GM12892 (cell line): Measurements from ENCODE around the gene OR10D3.

Source experiments
- DNase-seq: peaks from one replicate; pipeline ENCODE4 v3.0.0; 2011; ENCODE audit not compliant: insufficient read length
- FAIRE-seq: peaks from 2 replicates; lab custom pipeline; 2011; peaks lifted over from hg19 to GRCh38; lab: Jason Lieb, UNC
- POLR2A ChIP-seq: IDR thresholded peaks from 2 replicates; pipeline ENCODE4 v1.6.1; 2011; ENCODE audit warnings: low read depth, low read length, control low read depth
- POLR2AphosphoS5 ChIP-seq: IDR thresholded peaks from 2 replicates; pipeline ENCODE4 v1.6.1; 2011; ENCODE audit warnings: low read depth, low read length, control low read depth
- TAF1 ChIP-seq: IDR thresholded peaks from 2 replicates; pipeline ENCODE4 v1.6.1; 2011; ENCODE audit warnings: low read depth, mild to moderate bottlenecking, control low read depth, low read length, borderline replicate concordance

The OR10D3 gene

DNA sequence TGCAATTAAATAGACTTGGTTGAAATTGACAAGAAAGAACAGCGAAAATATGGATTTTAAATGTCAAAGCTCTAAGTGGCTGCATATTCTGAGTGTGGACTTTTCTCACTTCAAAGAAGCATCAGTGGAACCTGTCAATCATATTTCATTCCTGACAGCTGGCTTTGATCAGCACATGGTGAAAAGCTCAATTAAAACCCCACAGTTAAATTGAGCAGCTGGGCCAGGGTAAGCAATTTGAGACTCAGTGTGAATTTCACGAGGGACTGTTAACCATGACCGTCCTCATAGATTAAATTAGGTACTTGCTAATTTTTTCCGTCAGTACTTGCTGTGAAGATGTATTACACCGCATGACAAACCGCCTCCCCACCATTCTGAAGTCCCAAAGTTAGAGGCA, 11.0 kb upstream of the OR10D3 start:
- FAIRE-seq (no peak), DNase-seq (no peak)
- TF ChIP-seq TAF1 (no peak), POLR2A (no peak), POLR2AphosphoS5 (no peak)

DNA sequence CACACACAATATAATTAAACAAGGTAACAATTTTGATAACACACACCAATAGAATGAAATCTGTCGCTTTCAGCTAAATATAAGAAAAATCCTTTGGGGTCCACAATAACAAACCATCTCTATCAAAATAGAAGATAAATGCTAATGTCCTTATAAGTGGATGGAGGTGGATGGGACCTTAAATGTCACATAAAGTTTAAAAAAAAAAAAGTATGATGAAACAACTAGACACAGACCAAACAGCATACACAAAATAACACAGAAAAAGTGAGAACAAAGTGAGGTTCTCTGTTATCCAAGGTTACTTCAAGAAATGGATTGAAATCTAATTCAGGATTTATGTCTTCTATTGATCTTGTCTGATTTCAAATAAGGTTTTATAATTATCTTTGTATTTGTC, 10.5 kb upstream of the OR10D3 start:
- DNase-seq: no peak
- TF ChIP-seq TAF1 (no peak), POLR2A (no peak), POLR2AphosphoS5 (no peak)
- FAIRE-seq: no peak

- DNase-seq: no peak
- peak; percentile 33 for FAIRE-seq
- no peak for TF ChIP-seq POLR2AphosphoS5
- TF ChIP-seq POLR2A: no peak
- no peak for TF ChIP-seq TAF1
Observed at GRCh38 chr11:124174001-124174583, 9.1 kb upstream of the OR10D3 start.

DNA sequence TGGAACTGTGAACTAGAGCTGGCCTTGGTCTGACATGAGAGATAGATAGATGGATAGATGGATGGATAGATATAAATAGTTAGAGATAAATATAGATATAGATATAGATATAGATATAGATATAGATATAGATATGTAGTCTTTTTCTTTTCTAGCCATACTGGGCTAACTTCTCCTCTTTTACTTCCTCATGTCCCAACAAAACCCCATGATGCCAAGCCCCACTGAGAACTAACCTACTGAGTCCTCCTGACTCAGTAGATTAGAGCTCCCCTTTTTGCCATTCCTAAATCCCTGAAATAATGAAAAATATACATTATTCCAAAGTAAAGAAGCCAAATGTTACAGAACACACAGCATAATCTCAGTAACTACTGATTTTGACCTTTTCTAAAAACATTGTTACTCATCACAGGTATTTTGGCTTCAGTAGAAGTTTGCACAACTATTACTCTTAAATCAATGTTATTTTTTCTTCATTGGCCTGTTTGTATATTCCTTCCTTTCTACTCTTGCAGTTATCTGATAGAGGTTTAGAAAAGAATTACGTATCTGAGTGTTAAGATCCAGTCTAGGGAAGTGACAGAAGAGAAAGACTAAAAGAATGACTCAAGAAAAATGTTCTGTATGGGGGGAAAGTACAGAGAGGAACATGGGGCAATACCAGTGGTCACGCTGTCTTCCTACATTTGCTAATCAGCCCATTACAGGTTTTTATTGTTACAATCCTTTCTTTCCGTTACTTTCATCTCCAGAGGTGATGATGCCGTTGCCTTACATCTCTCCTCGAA, 6.0 kb upstream of the OR10D3 start:
- TF ChIP-seq POLR2AphosphoS5: no peak
- no peak for TF ChIP-seq TAF1
- no peak for TF ChIP-seq POLR2A
- FAIRE-seq: no peak
- no peak for DNase-seq

GRCh38 chr11:124179310-124179709, 3.8 kb upstream of the OR10D3 start:
- DNase-seq (no peak), FAIRE-seq (no peak)
- TF ChIP-seq POLR2A (no peak), TAF1 (no peak), POLR2AphosphoS5 (no peak)

- TF ChIP-seq POLR2AphosphoS5 (no peak), TAF1 (no peak), POLR2A (no peak)
- DNase-seq (no peak), FAIRE-seq (no peak)
Observed at GRCh38 chr11:124190298-124191139, 7.4 kb downstream of the OR10D3 start.

DNA sequence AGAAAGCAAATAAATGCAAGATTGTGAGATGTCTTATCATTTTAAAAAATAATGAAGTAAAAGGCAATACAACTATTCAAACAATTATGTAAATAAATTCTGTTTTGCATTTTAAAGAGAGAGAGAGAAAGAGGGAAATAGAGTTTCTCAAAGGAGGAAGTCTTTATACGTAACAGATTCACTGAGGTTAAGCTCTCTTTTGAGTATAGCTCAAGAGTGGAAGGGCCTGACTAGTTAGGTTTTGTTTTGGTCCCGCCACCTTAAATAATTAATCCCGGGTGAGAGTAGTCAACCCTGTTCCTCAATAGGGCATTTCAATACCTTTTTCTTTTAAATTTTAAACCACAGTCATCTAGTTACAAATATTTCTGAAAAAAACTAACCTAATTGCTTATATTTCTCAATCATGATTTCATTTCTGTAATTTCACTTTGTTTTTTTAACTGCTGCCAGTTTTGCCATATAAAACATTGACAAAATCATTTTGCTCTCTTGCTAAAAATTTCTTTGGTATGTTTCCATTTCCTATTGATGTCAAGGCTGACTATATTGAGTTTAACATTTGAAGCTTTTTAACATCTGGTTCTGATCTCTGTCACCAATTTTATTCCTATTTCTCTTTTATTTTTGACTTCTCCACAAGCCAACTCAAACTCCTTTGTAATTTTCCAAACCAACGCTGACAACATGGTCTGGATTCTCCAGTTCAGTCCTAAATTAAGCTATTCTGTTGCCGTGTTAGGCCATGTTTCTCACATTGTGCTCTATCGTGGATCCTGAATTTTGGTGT, 10.3 kb downstream of the OR10D3 start:
- DNase-seq (no peak), FAIRE-seq (no peak)
- TF ChIP-seq POLR2AphosphoS5: no peak
- TF ChIP-seq POLR2A: no peak
- TF ChIP-seq TAF1: no peak

DNA sequence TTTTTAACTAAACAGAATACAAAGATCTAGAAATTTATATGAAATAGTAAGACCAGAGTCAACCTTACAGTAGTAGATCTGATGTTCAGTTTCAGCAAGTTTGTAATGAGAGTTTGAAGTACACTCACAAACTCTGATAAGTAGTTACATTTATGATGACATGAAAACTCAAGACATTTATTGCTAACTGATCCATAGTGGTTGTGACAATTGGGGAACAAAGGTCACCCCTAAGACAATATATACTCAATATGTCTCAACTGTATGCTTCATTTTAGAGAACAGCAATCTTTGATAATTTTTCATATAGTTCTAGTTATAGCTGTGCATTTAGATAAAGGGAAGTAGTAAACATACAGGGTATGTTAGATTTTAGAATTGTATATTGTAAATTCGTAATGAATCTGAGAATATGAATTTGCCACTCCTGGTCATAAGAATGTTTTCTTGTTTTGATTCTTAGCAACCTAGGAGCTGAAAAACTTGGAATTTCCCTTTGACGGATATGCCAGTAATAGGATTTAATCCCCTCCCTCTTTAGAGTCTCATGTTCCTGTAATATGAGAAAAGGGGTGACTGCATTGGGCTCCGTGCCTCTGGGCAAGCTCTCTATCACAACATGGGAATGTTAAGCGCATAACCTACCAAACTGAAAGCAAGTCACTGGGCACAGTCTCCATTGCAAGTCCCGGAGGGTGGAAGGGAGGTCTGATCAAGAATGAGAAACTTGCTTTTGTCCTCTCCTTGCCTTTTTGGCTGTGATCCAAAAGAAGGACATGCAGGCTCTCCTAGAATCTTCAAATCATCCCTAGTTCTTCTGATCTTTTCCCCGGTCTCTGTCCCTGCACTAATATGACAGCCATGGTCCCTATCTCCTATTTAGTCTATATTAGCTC, 11.4 kb downstream of the OR10D3 start:
- FAIRE-seq (no peak), DNase-seq (no peak)
- TF ChIP-seq TAF1: no peak
- no peak for TF ChIP-seq POLR2A
- TF ChIP-seq POLR2AphosphoS5: no peak

- TF ChIP-seq POLR2AphosphoS5: no peak
- TF ChIP-seq POLR2A: no peak
- TF ChIP-seq TAF1: no peak
- FAIRE-seq: peak; percentile 94
- no peak for DNase-seq
Observed at GRCh38 chr11:124195189-124195734, 12.1 kb downstream of the OR10D3 start.

- TF ChIP-seq POLR2AphosphoS5: no peak
- DNase-seq: no peak
Observed at GRCh38 chr11:124197999-124198398, 14.9 kb downstream of the OR10D3 start.

DNA sequence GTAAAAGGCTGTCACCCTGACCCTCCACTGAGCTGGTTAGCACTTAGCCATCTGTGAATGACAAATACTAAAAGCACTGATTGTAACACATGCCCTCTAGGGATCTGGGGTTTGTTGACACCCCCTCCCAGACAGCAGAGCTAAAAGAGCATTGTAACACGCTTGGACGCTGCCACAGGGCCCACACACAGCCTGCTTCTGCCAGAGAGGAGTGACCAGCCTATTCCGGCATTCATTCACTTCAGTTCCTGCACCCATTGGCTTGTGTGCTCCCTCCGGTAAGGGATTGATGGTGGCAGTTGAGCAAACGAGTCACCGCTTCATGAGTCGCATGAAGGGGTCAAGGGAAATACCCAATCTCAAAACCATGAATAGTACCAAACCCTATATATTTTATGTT, 15.8 kb downstream of the OR10D3 start:
- TF ChIP-seq POLR2AphosphoS5: no peak
- DNase-seq (no peak), FAIRE-seq (no peak)

More at GRCh38 chr11:124197999-124198398, 14.9 kb downstream of the OR10D3 start:
- FAIRE-seq: no peak
